NT2/D1 (cell line): ENCODE results near the gene CORIN.

ENCODE experiments used
- YY1 ChIP-seq: IDR thresholded peaks from 2 replicates; pipeline ENCODE4 v1.6.1; 2011; ENCODE audit not compliant: insufficient read length, insufficient read depth
- ZNF274 ChIP-seq: IDR thresholded peaks from 2 replicates; pipeline ENCODE4 v1.6.1; 2011; ENCODE audit warnings: mild to moderate bottlenecking, low read depth, low read length

DNA sequence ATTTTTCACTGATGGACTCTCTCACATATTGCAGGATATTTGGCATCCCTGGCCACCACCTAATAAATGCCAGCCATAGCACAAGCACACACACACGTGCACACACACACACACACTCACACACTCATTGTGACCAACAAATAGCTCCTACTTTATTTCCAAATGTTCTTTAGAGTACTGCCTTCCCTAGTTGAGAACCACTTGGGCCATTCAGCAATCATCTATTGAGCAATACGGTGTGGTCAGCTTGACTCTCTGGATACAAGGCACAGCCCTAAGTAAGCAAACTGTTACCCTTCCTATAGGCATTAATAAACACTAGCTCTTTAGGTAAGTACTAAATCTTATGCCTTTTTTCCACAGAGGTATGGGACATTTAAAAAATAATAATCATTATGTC lies 21.1 kb downstream of the CORIN start:
- TF ChIP-seq ZNF274 (no peak), YY1 (no peak)
